Activated CD4-positive, alpha-beta T cell treated with anti-CD3 and anti-CD28 coated beads, Interleukin-2, amount 50 U/mL, for 24 hours (primary cell): ENCODE results near the gene CENATAC.
"Not testable (repeated sequence)": the region's sequence is repeated elsewhere in the genome, so short reads cannot be mapped to it uniquely, and the experiment has no call there.

ENCODE experiments used
- DNase-seq, 2 donors: peaks; one replicate each; pipeline ENCODE4 v3.0.0-alpha.2; 2020; ENCODE audit warnings: low read depth in 1 of 2, low spot score in 1 of 2

Gene CENATAC

DNA sequence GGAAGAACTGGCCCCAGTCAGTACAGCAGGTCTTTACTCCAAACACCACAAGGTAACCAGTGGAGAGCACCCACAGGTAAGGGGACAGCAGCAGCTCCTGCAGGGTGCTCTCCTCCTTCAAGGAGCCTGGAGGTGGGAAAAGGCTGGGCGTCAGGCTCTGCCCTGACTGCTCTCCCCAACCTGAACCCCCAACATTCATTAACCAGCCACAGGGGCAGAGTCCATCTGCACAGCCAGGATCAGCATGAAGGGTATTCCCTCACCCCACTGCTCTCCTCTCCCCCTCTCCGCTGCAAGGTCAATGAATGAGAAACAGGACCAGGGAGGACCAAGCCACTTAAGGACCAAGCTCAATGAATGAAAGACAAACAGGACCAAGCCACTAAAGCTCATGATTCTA, 29.0 kb downstream of the CENATAC start:
- no peak for DNase-seq

DNA sequence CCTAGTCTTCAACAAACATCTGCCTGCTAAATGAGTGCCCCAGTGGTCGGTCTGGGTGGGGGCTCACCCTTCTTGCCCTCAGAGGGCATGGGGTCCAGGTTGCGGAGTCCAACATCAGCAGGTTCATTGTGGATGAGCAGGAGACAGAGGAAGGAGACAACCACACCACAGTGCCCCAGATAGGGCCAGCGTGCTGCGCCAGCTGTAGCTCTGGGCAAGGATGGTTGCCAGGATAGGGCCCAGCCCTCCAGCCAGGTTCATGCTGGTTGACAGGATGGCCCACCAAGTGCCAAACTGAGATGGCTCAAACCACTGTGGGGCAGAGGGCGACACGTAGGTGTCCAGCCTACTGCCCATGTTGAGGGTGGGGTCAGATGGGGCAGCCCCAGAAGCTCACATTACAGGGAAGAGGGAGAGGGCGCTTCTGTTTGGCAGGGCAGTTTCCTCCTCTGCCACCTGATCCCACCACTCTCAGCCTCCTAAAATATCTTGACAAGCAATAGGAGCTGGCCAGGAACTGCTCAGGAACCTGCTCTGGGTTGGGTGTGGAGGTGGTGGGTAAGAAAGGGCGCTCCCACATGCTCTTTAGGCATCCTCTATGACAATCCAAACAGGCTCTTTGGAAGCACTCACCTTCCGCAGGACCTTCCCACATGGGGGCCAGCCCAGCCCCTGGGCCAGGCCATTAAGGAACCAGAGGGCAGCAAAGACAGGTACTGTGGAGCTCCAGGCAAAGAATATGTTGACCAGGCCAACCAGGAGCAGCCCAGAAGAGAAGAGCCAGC, 29.8 kb downstream of the CENATAC start:
- DNase-seq = no peak

DNA sequence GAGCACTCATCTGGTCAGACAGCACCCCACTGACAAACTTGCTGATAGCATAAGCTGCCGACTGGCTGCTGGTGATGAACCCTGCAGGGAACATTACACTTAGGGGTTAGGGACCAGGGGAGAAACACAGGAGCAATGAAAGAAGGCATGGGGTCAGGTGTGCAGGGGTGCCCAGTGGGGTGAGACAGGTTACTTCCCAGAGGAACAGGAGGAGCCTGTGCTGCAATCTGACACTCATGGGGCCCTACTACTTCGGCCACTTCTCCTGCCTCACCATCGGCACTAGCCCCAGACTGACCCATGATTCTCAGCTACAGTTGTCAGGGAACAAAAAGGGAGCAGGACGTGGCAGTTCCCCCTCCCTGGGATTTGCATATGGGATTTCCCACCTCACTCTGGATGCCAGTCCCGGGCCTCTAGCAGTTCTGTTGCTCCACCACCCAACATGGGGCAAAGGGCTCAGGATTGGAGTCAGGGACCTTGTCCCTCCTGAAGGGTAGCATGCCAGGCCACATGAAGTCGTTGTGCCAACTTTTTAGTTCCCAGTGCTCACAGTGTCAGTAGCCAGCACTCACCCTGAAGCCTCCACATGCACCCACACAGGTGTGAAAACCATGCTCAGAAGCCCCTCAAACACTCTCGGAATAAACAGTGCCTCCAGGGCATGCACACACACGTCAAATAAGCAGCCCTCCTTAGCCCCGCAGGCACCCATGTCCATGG, 30.6 kb downstream of the CENATAC start:
- DNase-seq = no peak

DNA sequence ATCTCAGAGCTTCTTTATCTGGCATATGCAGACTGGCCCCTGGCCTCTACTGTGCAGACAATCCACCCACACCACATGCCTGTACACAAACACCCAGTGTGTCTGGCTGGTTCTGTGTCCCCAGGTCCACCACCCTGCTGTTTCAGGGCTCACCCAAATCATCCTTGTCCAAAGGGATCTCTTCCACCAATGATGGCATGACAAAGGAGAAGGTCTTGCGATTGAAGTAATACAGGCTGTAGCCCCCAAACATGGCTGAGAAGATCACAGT, 31.1 kb downstream of the CENATAC start:
- no peak for DNase-seq

DNA sequence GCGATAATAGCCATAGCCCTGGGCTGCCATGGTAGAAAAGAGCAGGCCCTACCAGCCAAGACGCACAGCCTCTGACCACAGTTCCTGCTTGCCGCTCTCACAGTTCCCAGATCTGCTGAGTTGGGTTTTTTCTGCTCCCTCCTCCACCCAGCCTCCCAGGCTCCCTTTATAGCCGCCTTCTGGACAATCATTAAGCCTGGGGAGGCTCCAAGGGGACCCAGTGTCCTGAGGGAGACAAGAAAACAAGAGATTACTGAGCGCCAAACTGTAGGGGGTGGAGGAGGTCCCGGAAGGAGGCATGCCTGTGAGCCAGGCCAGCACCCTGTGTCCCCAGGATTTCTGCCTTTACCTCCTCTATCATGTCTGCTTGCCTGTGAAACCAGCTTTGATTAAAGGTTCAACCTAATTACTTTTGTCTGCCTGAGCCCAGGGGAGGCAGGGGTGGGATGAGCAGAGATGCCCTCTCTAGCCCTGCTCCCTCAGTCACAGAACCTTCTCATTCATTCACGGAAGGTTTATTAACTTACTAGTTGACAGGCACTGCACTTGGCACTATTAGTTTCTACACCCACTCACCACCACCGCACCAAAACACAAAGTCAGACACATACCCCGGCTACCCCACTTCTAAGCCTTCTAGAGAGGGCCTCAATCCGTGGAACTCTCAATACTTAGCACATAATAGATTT, 31.5 kb downstream of the CENATAC start:
- peak in 1 of 2 donors; percentile 43 for DNase-seq

DNA sequence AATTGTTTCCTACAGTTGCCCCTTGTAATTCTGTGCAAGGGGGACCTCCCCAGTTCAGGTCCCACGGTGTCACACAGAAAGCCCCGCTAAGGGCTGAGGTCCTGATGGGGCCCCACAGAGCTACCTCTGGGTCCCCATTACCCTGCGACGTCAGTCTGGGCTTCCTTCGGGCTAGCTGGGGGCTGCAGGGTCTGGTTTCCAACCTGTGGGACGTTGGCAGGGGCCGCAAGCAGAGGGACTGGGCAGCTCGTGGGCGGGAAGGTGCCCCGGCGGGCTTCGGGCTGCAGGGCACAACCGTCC, 32.0 kb downstream of the CENATAC start:
- DNase-seq = no peak

DNA sequence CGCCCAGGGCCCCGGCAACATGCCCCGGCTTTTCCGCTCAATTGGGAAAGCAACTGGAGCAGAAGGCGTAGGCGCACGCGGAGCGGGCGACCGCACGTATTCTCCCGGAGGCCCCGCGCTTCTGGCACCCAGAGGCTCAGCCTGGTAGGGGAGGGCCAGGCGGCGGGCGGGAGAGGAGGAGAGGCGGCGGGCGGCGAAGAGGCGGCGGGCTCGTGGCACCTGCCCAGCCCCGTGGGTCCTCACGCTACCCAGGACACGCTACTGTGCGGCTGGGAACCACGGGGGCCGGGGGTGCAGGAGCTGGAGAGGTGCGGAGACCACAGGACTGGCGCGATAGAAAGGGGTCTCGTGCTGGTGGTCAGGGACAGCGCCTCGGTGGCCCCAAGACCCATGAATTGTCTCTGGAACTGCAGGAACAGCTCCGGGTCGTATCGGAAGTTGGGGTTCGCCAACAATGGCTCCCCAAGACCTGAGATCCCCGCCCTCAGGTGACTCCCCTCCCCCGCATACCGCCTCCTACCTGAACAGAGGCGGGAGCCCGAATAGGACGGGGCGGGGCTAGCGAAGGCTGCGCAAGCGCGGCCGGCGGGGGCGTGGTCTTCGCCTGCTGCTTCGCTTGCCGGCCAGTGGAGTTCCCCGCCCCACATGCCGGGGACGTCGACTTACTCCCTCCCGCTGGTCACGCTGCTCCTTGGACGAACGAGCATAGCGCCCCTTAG, 32.5 kb downstream of the CENATAC start, which contains the start of gene SLC37A4:
TSS of gene SLC37A4 (minus strand) at position 549 of the 719 bp plus-strand sequence.
- DNase-seq = peak; percentile 91 to 96

DNA sequence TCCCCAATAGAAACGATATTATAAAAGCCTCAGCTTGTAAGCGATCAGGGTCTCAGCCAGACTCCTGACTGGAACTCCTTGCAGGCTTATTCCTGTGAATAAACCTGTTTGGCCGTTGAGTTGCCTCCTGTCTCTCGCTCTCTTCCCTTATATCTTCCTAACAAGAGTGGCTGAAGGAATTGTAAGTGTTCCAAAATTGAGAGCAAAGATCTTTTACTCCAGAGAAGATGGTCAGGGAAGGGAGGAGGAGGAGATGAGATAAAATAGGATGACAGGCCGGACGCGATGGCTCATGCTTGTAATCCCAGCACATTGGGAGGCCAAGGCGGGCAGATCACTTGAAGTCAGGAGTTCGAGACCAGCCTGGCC, 34.0 kb downstream of the CENATAC start:
- DNase-seq = no peak

DNA sequence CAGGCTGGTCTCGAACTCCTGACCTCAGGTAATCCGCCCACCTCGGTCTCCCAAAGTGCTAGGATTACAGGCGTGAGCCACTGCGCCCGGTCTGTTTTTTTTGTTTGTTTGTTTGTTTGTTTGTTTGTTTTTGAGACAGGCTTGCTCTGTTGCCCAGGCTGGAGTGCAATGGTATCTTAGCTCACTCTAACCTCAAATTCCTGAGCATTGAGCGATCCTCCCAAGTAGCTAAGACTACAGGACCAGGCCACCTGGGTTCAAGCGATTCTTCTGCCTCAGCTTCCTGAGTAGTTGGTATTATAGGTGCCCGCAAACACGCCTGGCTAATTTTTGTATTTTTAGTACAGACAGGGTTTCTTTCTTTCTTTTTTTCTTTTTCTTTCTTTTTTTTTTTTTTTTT, 35.5 kb downstream of the CENATAC start:
- not testable (repeated sequence) for DNase-seq

DNA sequence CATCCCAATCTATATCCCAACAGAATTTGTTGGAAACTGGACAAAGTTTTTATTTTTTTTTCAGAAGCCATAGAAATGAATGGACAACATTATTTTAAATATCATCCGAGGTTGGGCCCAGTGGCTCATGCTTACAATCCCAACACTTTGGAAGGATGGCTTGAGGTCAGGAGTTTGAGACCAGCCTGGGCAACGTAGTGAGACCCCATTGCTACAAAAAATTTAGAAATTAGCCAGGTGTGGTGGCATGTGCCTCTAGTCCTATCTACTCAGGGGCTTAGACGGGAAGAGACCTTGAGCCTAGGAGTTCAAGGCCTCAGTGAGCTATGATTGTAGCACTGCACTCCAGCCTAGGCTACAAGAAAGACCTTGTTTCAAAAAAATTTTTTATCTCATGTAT, 36.9 kb downstream of the CENATAC start:
- no peak for DNase-seq

DNA sequence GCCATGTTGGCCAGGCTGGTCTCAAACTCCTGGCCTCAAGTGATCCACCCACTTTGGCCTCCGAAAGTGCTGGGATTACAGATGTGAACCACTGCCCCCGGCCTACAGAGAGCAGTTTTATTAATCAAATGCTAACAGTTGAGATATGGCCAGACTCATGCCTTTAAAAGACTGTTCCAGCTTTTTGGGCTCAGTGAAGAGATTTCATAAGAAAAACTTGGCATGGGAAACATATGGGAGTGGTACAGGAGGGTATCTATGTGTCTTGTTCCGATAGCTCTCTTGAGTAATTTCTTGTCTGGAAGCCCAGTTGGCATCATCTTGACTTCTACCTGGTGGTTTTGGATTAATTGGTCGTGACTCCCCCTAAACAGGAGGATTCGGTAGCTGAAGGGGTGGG, 40.9 kb downstream of the CENATAC start:
- no peak for DNase-seq

DNA sequence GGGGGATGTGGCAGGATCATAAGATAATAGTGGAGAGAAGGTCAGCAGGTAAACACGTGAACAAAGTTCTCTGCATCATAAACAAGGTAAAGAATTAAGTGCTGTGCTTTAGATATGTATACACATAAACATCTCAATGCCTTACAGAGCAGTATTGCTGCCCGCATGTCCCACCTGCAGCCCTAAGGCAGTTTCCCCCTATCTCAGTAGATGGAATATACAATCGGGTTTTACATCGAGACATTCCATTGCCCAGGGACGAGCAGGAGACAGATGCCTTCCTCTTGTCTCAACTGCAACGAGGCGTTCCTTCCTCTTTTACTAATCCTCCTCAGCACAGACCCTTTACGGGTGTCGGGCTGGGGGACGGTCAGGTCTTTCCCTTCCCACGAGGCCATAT, 41.5 kb downstream of the CENATAC start:
- DNase-seq = not testable (repeated sequence)

DNA sequence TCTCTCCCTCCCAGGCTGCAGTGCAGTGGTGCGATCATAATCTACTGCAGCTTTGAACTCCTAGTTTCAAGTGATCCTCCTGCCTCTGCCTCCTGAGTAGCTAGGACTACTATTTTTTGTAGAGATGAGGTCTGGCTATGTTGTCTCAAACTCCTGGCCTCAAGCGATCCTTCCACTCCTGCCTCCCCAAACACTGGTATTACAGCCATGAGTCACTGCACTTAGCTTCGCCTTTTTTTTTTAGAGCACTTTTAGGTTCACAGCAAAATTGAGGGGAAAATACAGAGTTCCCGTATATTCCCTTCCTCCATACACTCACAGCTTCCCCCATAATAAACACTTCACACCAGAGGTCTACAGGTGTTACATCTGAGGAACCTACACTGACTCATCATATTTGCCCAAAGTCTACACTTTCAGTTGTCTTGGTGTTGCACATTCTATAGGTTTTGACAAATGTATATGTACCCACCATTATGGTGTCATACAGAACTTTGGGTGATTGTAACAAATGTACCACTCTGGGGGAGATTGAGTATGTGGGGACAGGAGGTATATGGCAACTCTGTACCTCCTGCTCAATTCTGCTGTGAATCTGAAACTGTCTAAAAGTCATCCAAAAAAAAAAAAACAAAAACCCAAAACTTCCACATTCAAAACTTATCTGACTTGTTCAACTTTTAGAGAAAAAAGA, 44.0 kb downstream of the CENATAC start:
- no peak for DNase-seq

DNA sequence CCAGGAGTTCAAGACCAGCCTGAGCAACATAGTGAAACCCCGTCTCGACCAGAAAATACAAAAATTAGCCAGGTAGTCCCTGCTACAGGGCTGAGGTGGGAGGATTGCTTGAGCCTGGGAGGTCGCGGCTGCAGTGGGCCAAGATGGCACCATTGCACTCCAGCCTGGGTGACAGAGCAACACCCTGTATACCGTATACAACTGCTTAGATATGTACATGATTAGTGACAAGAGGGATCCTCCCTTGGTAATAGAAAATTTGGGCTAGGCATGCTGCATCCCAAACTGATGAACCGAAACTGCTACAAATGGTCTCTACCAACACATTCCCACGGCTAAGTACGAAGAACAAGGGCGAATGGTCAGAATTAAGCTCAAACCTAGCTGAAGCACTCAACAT, 45.0 kb downstream of the CENATAC start:
- DNase-seq = no peak

DNA sequence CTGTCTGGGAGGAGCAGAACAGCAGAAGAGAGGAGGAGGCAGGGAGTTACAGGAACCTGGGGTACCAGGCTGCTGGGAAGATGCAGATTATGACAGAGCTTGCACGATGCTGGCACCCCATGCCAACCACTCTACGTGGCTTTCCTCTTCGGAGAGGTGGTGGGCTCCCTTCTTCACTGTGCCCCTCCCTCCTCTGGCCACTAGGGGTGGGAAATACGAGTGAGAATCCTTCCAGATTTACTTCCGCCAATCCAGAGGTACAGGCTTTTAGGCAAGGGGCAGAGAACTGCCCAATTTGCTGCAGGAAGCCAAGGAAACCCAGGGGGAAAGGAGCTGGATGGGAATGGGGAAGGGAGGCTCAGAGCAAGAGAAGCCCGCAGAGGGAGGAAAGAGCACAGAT, 46.8 kb downstream of the CENATAC start:
- DNase-seq = no peak

DNA sequence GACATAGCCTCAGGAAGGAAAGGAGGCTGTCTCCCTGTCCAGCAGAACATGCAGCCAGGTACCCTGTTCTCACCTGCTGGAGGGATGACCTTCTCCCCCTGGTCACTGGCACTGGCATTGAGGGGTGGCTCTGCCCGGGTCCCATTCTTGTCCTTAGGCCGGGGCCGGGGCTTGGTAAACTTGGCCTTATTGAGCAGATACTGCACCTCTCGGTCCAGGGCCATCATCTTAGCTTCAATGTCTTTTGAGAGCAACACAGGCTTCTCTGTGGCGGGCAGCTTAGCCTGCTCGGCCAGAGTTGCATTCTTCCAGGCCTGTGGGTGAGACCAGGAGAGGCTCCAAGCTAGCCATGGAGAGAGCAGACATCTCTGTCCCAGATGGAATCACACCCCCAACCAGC, 48.6 kb downstream of the CENATAC start:
- no peak for DNase-seq

DNA sequence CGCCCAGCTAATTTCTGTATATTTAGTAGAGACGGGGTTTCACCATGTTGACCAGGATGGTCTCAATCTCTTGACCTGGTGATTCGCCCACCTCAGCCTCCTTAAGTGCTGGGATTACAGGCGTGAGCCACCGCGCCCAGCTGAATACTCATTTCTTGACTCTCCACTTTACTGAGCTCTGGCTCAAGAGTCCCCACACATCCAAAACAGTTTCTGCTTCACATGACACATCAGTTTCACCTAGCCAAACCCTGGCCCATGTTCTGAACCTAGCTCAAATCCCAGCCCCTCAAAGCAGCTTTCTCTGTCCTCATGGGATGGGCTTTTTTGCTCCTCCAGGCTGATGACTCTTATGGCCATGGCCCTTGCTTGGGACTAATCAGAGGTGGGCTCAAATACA, 49.3 kb downstream of the CENATAC start:
- no peak for DNase-seq

DNA sequence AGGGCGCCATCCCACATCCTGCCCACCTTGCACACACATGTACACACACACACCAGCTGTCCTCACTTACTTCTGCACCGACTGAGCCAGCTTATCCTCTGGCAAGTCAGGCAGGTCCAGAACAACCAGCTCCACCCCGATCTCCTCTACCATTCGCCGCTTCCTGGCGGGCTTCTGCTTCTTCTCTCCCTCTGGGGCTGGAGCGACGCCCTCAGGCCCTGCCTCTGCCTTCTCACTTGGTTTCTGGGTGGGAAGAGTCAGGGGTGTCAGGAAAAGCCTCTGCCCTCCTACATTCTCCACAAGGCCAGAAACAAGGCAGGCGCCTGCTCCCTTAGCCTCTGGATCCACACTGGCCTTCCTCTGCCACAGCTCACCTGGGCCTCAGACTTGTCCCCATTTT, 50.7 kb downstream of the CENATAC start:
- DNase-seq = no peak

DNA sequence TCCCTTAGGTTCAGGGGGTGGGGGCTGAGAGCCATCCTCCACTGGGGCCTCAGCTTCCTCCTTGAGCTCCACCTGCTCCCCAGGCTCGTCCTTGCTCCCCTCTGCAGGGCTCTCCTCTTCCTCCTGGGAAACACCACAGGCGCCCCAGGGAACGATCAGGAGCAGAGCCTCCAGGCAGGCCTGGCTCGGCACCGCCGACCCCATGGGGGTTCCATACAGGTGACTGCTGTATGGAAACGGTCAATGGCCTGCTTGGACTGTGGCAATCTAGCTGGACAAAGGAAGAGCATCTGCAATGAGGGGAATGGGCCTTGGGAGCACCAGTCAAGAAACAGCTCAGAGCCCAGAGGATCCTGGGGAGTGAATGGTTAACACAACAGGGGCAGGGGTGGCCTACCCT, 51.1 kb downstream of the CENATAC start:
- DNase-seq = no peak

DNA sequence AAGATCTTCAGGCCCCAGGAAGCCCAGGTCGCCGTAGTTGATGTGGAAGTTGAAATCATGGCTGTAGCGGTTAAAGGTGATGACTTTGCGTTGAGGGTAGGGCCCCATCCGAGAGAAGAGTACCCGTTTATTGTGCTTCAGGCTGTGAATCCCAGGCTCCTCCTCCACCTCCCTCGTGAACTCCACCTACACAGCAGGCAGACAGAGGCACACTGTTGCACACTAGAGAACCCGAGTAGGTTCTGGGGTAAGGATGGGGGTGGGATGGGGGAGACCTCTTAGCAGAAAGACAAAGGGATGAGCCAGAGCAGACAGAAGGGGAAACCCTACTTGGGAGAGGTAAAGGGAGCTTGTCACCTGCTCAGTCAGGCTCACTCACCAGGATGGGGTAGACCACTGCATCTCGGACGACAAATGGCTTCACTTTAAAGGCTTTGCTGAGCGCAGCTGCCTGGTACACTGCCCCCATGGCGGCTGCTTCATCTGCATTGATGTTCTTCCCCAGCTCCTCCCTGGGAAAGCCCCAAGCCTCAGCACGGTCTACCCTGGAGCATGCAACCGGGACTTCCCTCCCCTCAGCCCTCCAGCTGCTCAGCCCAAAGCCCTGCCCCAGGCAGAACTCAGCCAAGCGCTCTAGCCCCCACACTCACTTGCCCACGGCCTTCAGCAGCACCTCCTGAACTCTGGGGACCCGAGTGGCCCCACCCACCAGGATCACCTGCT, 53.7 kb downstream of the CENATAC start:
- no peak for DNase-seq
